NT2/D1 (cell line): Measurements from ENCODE around the gene CLMN.

Source experiments
- YY1 ChIP-seq: IDR thresholded peaks from 2 replicates; pipeline ENCODE4 v1.6.1; 2011; ENCODE audit not compliant: insufficient read length, insufficient read depth
- ZNF274 ChIP-seq: IDR thresholded peaks from 2 replicates; pipeline ENCODE4 v1.6.1; 2011; ENCODE audit warnings: mild to moderate bottlenecking, low read depth, low read length

GRCh38 chr14:95300697-95301526, 18.8 kb downstream of the CLMN start:
- no peak for TF ChIP-seq ZNF274
- TF ChIP-seq YY1 = no peak
